RWPE2 (cell line): ENCODE results near the gene RNF223.

Experiments used
- ATAC-seq: fragments of 200-7000 bp; cut with Tn5 transposase; 3 replicates; pipeline ENCODE4 v1.9.1; 2021; ENCODE audit warnings: low read depth
- DNase-seq: peaks from one replicate; pipeline ENCODE4 v3.0.0-alpha.2; 2020; ENCODE audit warnings: low spot score
- H3K27ac ChIP-seq: fragments of 450-650 bp; 2 replicates; pipeline ENCODE4 v1.5.1; 2017; ENCODE audit warnings: mild to moderate bottlenecking; ENCODE audit not compliant: poor library complexity, severe bottlenecking
- H3K27me3 ChIP-seq: fragments of 250-450 bp; sonication (Bioruptor Pico); 2 replicates; pipeline ENCODE4 v1.5.1; 2021; ENCODE audit warnings: mild to moderate bottlenecking, moderate library complexity; ENCODE audit not compliant: insufficient read depth, poor library complexity, severe bottlenecking
- H3K36me3 ChIP-seq: fragments of 250-450 bp; sonication (Bioruptor Pico); 2 replicates; pipeline ENCODE4 v1.5.1; 2020; ENCODE audit warnings: low read depth, mild to moderate bottlenecking, moderate library complexity
- H3K4me1 ChIP-seq: fragments of 250-450 bp; sonication (Bioruptor Pico); 2 replicates; pipeline ENCODE4 v1.5.1; 2021; ENCODE audit warnings: mild to moderate bottlenecking, moderate library complexity; ENCODE audit not compliant: insufficient read depth, poor library complexity, severe bottlenecking
- H3K4me3 ChIP-seq: fragments of 250-450 bp; sonication (Bioruptor Pico); 2 replicates; pipeline ENCODE4 v1.5.1; 2021; ENCODE audit warnings: mild to moderate bottlenecking, moderate library complexity; ENCODE audit not compliant: severe bottlenecking
- H3K9me3 ChIP-seq: fragments of 250-450 bp; sonication (Bioruptor Pico); 2 replicates; pipeline ENCODE4 v1.5.1; 2021; ENCODE audit warnings: mild to moderate bottlenecking, moderate library complexity; ENCODE audit not compliant: severe bottlenecking
- TF ChIP-seq, protein P1 (sequence below): fragments of 450-650 bp; IDR thresholded peaks from one replicate; pipeline ENCODE4 v1.5.1; 2017; ENCODE audit warnings: mild to moderate bottlenecking, moderate library complexity; ENCODE audit not compliant: poor library complexity, severe bottlenecking

The RNF223 gene

DNA sequence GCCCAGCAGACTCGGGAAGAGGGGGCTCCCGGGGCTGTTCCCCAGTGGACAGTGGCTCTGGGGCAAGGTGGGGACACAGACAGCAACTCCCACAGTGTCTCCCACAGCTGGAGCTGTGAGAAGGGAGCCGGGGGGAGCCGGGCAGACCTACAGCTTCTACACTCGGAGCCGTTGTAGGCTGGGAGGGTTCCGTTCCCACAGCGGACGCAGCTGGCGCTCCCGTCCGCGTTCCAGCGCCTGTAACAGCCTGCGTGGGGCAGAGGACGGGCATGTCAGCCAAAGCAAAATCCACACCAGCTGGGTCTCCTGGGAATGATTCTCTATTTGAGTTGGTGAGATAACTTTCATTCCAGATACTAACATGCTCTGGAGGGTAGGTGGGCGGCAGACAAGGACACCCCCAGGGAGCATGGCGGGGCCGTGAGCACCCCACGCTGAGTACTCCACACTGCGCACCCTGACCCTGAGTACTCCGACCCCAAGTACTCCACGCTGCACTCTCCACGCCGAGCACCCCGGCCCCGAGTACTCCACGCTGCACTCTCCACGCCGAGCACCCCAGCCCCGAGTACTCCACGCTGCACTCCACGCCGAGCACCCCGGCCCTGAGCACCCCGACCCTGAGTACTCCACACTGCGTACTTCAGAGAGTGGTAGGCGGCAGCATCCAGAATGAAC lies 13.4 kb upstream of the RNF223 start:
- no peaks in the 10 kb centered on the region for H3K36me3 ChIP-seq
- no peak overlapping the region for H3K4me3 ChIP-seq
- ATAC-seq = no peak
- no peak overlapping the region for H3K27ac ChIP-seq
- no peak for DNase-seq
- no peaks in the 10 kb centered on the region for H3K27me3 ChIP-seq
- no peaks in the 10 kb centered on the region for H3K4me1 ChIP-seq
- H3K9me3 ChIP-seq = no peaks in the 10 kb centered on the region
- TF ChIP-seq, protein P1, sequence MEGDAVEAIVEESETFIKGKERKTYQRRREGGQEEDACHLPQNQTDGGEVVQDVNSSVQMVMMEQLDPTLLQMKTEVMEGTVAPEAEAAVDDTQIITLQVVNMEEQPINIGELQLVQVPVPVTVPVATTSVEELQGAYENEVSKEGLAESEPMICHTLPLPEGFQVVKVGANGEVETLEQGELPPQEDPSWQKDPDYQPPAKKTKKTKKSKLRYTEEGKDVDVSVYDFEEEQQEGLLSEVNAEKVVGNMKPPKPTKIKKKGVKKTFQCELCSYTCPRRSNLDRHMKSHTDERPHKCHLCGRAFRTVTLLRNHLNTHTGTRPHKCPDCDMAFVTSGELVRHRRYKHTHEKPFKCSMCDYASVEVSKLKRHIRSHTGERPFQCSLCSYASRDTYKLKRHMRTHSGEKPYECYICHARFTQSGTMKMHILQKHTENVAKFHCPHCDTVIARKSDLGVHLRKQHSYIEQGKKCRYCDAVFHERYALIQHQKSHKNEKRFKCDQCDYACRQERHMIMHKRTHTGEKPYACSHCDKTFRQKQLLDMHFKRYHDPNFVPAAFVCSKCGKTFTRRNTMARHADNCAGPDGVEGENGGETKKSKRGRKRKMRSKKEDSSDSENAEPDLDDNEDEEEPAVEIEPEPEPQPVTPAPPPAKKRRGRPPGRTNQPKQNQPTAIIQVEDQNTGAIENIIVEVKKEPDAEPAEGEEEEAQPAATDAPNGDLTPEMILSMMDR = no peak

DNA sequence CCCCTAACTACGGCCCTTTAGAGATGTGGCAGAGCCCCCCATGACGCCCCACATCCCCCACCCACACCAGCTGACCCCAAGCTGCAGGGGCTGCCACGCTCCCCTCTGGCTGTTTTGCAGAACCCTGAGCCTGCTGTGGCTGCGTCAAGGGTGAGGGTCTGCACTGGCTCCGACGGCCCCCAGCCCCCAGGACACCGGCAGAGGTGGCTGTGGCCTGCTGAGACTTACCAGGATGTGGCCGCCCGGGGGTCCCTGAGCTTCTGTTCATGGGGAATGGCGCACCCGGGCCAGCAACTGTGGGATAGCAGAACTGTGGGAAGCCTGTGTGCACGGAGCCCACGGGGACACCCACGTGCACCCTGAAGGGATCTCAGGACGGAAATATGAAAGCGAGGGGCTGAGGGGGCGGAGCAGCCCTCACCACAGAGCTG lies 12.8 kb upstream of the RNF223 start:
- no peaks in the 10 kb centered on the region for H3K4me1 ChIP-seq
- TF ChIP-seq, protein P1 = no peak
- no peaks in the 10 kb centered on the region for H3K36me3 ChIP-seq
- ATAC-seq (no peak), DNase-seq (no peak)
- no peak overlapping the region for H3K27ac ChIP-seq
- no peaks in the 10 kb centered on the region for H3K9me3 ChIP-seq
- H3K27me3 ChIP-seq = no peaks in the 10 kb centered on the region
- no peak overlapping the region for H3K4me3 ChIP-seq

DNA sequence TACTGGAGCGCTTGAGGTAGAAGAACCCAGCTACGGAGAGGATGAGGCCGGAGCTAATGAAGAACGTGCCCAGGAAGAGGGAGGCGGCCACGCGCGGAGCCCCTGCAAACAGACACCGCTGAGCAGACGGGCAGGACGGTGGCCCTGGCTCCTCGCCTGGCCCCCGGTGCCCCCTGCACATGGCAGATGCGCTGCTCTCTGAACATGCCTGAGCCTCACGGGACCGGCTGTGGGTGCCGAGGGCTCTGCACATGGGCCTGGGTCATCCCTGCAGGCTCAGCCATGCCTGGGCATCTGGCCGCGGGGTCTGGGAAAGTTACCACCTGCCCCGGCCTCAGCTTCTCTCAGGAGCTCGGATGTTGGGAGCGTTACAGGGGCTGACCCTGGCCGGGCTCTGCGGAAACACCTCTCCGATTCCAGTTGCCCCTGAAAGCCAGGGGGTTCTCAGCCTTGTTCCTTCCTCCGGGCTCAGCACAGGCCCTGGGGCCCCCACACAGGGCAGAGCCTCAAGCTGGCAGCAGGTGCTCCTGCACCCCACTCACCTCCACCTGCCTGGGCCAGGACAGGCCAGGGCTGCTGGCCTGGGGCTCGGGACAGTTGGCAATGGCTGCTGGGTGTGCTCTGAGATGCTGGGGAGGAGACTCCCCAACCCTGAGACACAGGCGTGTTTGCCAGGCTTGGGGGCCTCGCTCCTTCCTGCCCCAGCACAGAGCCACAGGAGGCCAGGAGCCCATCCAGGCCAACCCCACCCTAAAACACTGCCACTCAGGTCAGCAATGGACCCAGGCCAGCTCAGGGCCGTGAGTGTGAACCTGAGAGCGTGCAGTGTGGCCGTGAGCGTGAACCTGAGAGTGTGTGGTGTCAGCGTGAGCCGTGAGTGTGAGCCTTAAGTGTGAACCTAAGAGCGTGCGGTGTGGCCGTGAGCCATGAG lies 12.1 kb upstream of the RNF223 start:
- TF ChIP-seq, protein P1 = no peak
- H3K4me3 ChIP-seq = no peak overlapping the region
- no peaks in the 10 kb centered on the region for H3K4me1 ChIP-seq
- no peaks in the 10 kb centered on the region for H3K27me3 ChIP-seq
- no peaks in the 10 kb centered on the region for H3K36me3 ChIP-seq
- ATAC-seq = no peak
- H3K27ac ChIP-seq = no peak overlapping the region
- no peaks in the 10 kb centered on the region for H3K9me3 ChIP-seq
- peak; percentile 62 for DNase-seq

DNA sequence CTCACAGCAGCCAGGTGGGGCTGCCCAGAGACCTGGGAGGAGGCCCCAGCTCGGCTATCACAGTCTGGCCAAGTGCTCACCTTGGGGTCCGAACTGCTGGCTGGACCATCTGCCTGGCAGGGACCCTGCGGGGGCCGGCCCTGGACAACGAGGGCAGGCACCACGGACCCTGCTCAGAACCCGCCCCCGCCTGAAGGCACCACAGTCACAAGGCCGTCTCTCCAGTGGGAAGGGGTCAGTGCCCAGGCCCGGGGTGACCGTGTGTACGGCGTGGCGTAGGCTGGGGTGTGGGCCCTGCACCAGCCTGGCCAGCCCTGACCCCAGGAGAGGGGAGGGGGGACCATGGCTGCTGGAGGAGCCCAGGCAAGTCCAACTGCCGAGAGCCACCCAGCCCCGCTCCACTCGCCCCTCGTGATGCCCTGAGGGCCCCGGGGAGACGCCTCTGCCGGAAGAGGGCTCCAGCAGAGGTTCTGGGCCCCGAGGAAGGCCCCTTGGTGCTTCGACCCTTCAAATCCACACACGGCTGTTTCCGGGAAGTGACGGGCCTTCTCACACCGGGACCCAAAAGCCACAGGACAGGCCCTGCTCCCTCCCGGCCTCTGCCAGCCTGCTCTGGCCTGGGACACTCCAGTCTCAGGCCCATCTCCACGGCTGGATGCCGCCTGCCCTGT lies 11.2 kb upstream of the RNF223 start:
- DNase-seq (peak; percentile 67), ATAC-seq (no peak)
- H3K4me3 ChIP-seq = no peak overlapping the region
- peaks cover under 1% of the 10 kb centered on the region for H3K4me1 ChIP-seq
- H3K27me3 ChIP-seq = no peaks in the 10 kb centered on the region
- no peaks in the 10 kb centered on the region for H3K36me3 ChIP-seq
- no peak overlapping the region for H3K27ac ChIP-seq
- no peaks in the 10 kb centered on the region for H3K9me3 ChIP-seq
- TF ChIP-seq, protein P1 = no peak
